Caco-2 (cell line): ENCODE measurements around the gene CRABP1. TPM values are rescaled to one million over a fixed set of nuclear protein-coding genes. Genes with fewer than 3 reads are reported as not detected.

Experiments
- BruUV-seq: library from RNA; stranded (reverse); fragments of 400-500 nt; replicated peaks from 2 replicates; lab custom pipeline; 2021; lab: Mats Ljungman, UMichigan
- CTCF ChIA-PET: fragments of 300-600 bp; sonication (Branson Sonifier 250); formaldehyde crosslinking; loops from one replicate; lab custom pipeline; 2022; ENCODE audit warnings: antibody characterized with exemption; lab: Charles Lee
- POLR2A ChIA-PET: fragments of 300-600 bp; sonication (Branson Sonifier 250); formaldehyde crosslinking; loops from one replicate; lab custom pipeline; 2022; ENCODE audit warnings: antibody characterized with exemption; lab: Charles Lee
- DNase-seq, 2 experiments: peaks; one replicate each; pipeline versions ENCODE4 v3.0.0 to v3.0.0-alpha.2; 2020 to 2022
- H3K27me3 ChIP-seq: replicated peaks from 2 replicates; pipeline ENCODE4 v1.6.0; 2011; ENCODE audit warnings: low read length; ENCODE audit not compliant: control insufficient read depth, insufficient read depth
- H3K36me3 ChIP-seq: 2 replicates; pipeline ENCODE4 v1.5.1; 2011; ENCODE audit warnings: low read length; ENCODE audit not compliant: control insufficient read depth, insufficient read depth
- H3K4me1 ChIP-seq: fragments of 250-450 bp; sonication (Bioruptor Pico); 2 replicates; pipeline ENCODE4 v1.5.1; 2020; ENCODE audit warnings: mild to moderate bottlenecking
- H3K4me3 ChIP-seq: 2 replicates; pipeline ENCODE4 v1.5.1; 2011; ENCODE audit warnings: low read depth, mild to moderate bottlenecking, control low read depth, low read length
- H3K9me3 ChIP-seq: fragments of 250-450 bp; sonication (Bioruptor Pico); 2 replicates; pipeline ENCODE4 v1.5.1; 2020; ENCODE audit warnings: mild to moderate bottlenecking, moderate library complexity
- H3K27ac Mint-ChIP-seq: one replicate; pipeline ENCODE4 v1.8.0; 2022; ENCODE audit warnings: mixed read lengths; ENCODE audit not compliant: unreplicated experiment
- H3K27me3 Mint-ChIP-seq: one replicate; pipeline ENCODE4 v1.8.0; 2022; ENCODE audit warnings: mixed read lengths; ENCODE audit not compliant: insufficient read depth, unreplicated experiment
- H3K36me3 Mint-ChIP-seq: one replicate; pipeline ENCODE4 v1.8.0; 2022; ENCODE audit warnings: mild to moderate bottlenecking, mixed read lengths; ENCODE audit not compliant: insufficient read depth, unreplicated experiment
- H3K4me1 Mint-ChIP-seq: one replicate; pipeline ENCODE4 v1.8.0; 2022; ENCODE audit warnings: low read depth, mixed read lengths; ENCODE audit not compliant: unreplicated experiment
- H3K4me3 Mint-ChIP-seq: one replicate; pipeline ENCODE4 v1.8.0; 2022; ENCODE audit warnings: mild to moderate bottlenecking, moderate library complexity, mixed read lengths; ENCODE audit not compliant: unreplicated experiment
- H3K9me3 Mint-ChIP-seq: one replicate; pipeline ENCODE4 v1.8.0; 2022; ENCODE audit warnings: mixed read lengths; ENCODE audit not compliant: unreplicated experiment
- CTCF ChIP-seq, 2 experiments: fragments of 200-600 bp in 1 of 2; IDR thresholded peaks; 1 replicate in 1 of 2; 2 replicates in 1 of 2; pipeline versions ENCODE4 v1.5.1 to v1.8.0; 2011 to 2022; ENCODE audit warnings: antibody characterized with exemption in 1 of 2, control low read depth in 1 of 2, inconsistent platforms in 1 of 2, low read depth in 1 of 2, low read length in 1 of 2, mild to moderate bottlenecking in 1 of 2, moderate library complexity in 1 of 2; ENCODE audit not compliant: insufficient read depth in 1 of 2, severe bottlenecking in 1 of 2, unreplicated experiment in 1 of 2
- intact Hi-C: fragments of 100-400 bp; cut with micrococcal nuclease; formaldehyde crosslinking; loops from one replicate; pipeline ENCODE4 v1.10.0; 2022; ENCODE audit not compliant: unreplicated experiment
- total RNA-seq: library from RNA; stranded (reverse); gene quantifications from 2 replicates; pipeline ENCODE4 v1.2.3, GENCODE V29; 2022

Gene CRABP1
- total RNA-seq, 1 experiment from 2014 or later, result 113 TPM

- no TSS peak for BruUV-seq
- no peak overlapping the region for H3K4me3 ChIP-seq
- CTCF ChIA-PET, result interaction anchor here (0.8 to 1.3 kb wide), 2 partner anchors 72 to 86 kb away, joined by 3 to 4 read pairs; no protein-coding TSS in a partner anchor
- POLR2A ChIA-PET, result no interaction called here
- H3K36me3 ChIP-seq, result no peaks in the 10 kb centered on the region
- H3K27me3 ChIP-seq, result no peaks in the 10 kb centered on the region
- TF ChIP-seq CTCF (IDR thresholded peaks at IDR 0.05; ENCODE audit: insufficient read depth in 1 of 2, low read depth in 1 of 2, low read length in 1 of 2, severe bottlenecking in 1 of 2, unreplicated experiment in 1 of 2), result no peak
- Mint-ChIP-seq H3K27me3 (no peaks in the 10 kb centered on the region), H3K4me3 (no peak overlapping the region), H3K4me1 (no peaks in the 10 kb centered on the region), H3K9me3 (no peaks in the 10 kb centered on the region), H3K27ac (no peak overlapping the region), H3K36me3 (no peaks in the 10 kb centered on the region)
- H3K9me3 ChIP-seq, result no peaks in the 10 kb centered on the region
- intact Hi-C loops, result loop anchor here (1.0 kb wide), 1 partner anchor 22 kb away; no protein-coding TSS in a partner anchor
- H3K4me1 ChIP-seq, result no peaks in the 10 kb centered on the region
- no peak for DNase-seq
Measured at GRCh38 chr15:78397382-78397781, 57.2 kb downstream of the CRABP1 start.

Other genes starting within 250 kb of the CRABP1 start
- not detected in 2 replicates for gene SH2D7, start 247.8 kb upstream of the CRABP1 start, total RNA-seq
- gene CIB2, start 208.9 kb upstream of the CRABP1 start, total RNA-seq, result 0.67 and 0.75 TPM in 2 replicates
- 67.3 and 71.1 TPM in 2 replicates for gene IDH3A, start 191.0 kb upstream of the CRABP1 start, total RNA-seq
- gene ACSBG1, start 105.8 kb upstream of the CRABP1 start, total RNA-seq, result not detected in 2 replicates
- gene DNAJA4, start 75.8 kb upstream of the CRABP1 start, total RNA-seq, result 0.91 and 1.1 TPM in 2 replicates
- gene SKIC8, start 40.7 kb upstream of the CRABP1 start, total RNA-seq, result 45.7 and 51.5 TPM in 2 replicates
- gene IREB2, start 97.9 kb downstream of the CRABP1 start, total RNA-seq, result 77.6 and 82.9 TPM in 2 replicates
- gene HYKK, start 167.2 kb downstream of the CRABP1 start, total RNA-seq, result 6.5 and 6.8 TPM in 2 replicates
- gene PSMA4, start 200.1 kb downstream of the CRABP1 start, total RNA-seq, result 276 and 285 TPM in 2 replicates
- 12.0 and 12.9 TPM in 2 replicates for gene CHRNA5, start 225.2 kb downstream of the CRABP1 start, total RNA-seq